Fibroblast of lung (primary cell): ENCODE results near the gene UBR7. TPM values are rescaled to one million over a fixed set of nuclear protein-coding genes. Genes with fewer than 3 reads are reported as not detected.

Source experiments
- DNase-seq, 2 donors: peaks; one replicate each; pipeline versions ENCODE4 v3.0.0 to v3.0.0-alpha.2; 2010; ENCODE audit warnings: low read depth in 2 of 2
- H2AFZ ChIP-seq: 2 replicates; pipeline ENCODE4 v1.5.1; 2012; ENCODE audit warnings: low read length, control low read depth, inconsistent platforms
- H3K27ac ChIP-seq: 2 replicates; pipeline ENCODE4 v1.5.1; 2011; ENCODE audit warnings: low read length, control low read depth; ENCODE audit not compliant: insufficient read depth
- H3K27me3 ChIP-seq: 2 replicates; pipeline ENCODE4 v1.5.1; 2011; ENCODE audit warnings: mild to moderate bottlenecking, low read length; ENCODE audit not compliant: control insufficient read depth, insufficient read depth
- H3K36me3 ChIP-seq: 2 replicates; pipeline ENCODE4 v1.5.1; 2011; ENCODE audit warnings: low read length; ENCODE audit not compliant: control insufficient read depth, insufficient read depth
- H3K4me1 ChIP-seq: 2 replicates; pipeline ENCODE4 v1.5.1; 2011; ENCODE audit warnings: low read length; ENCODE audit not compliant: control insufficient read depth, insufficient read depth; ENCODE audit errors: extremely low read depth
- H3K4me2 ChIP-seq: 2 replicates; pipeline ENCODE4 v1.5.1; 2011; ENCODE audit warnings: low read length, control low read depth; ENCODE audit not compliant: insufficient read depth; ENCODE audit errors: extremely low read depth
- H3K4me3 ChIP-seq, 4 experiments: fragments of 200-600 bp in 1 of 4; sonication (generic) in 1 of 4; replicated peaks in 1 of 4; 2 replicates each; pipeline ENCODE4 v1.5.1; 2011 to 2016; ENCODE audit warnings: low read length in 4 of 4, low read depth in 3 of 4, mild to moderate bottlenecking in 3 of 4, control low read depth in 2 of 4, inconsistent platforms in 1 of 4, mixed read lengths in 1 of 4; ENCODE audit not compliant: insufficient read depth in 1 of 4; ENCODE audit errors: control extremely low read depth in 1 of 4
- H3K79me2 ChIP-seq: 2 replicates; pipeline ENCODE4 v1.5.1; 2012; ENCODE audit warnings: mild to moderate bottlenecking, low read length, inconsistent platforms; ENCODE audit not compliant: control insufficient read depth, insufficient read depth
- H3K9ac ChIP-seq: 2 replicates; pipeline ENCODE4 v1.5.1; 2011; ENCODE audit warnings: mild to moderate bottlenecking, low read length, control low read depth; ENCODE audit not compliant: insufficient read depth
- H3K9me3 ChIP-seq: 2 replicates; pipeline ENCODE4 v1.5.1; 2012; ENCODE audit warnings: low read depth, low read length; ENCODE audit not compliant: control insufficient read depth, insufficient read depth
- H4K20me1 ChIP-seq: 2 replicates; pipeline ENCODE4 v1.5.1; 2011; ENCODE audit warnings: low read length; ENCODE audit not compliant: control insufficient read depth, insufficient read depth; ENCODE audit errors: extremely low read depth
- EZH2 ChIP-seq: IDR thresholded peaks from 2 replicates; pipeline ENCODE4 v1.5.1; 2012; ENCODE audit warnings: low read length, control low read depth, mild to moderate bottlenecking; ENCODE audit errors: missing control alignments
- polyA plus RNA-seq, 2 donors: library from polyadenylated mRNA; depleted of rRNA in 1 of 2; stranded (reverse) in 1 of 2; unstranded in 1 of 2; fragments of >200 nt; gene quantifications; 2 replicates each; pipeline ENCODE4 v1.2.1, GENCODE V29; 2011 to 2012; ENCODE audit warnings: missing spikeins in 1 of 2
- total RNA-seq: library from RNA; depleted of rRNA; stranded (reverse); fragments of >200 nt; gene quantifications from 2 replicates; pipeline ENCODE4 v1.2.1, GENCODE V29; 2014
- TF ChIP-seq, protein P1 (sequence below), 2 donors: IDR thresholded peaks in 1 of 2; conservative IDR thresholded peaks in 1 of 2; 1 replicate in 1 of 2; 2 replicates in 1 of 2; pipeline ENCODE4 v1.5.1; 2011 to 2012; ENCODE audit warnings: low read length in 2 of 2, control low read depth in 1 of 2, inconsistent platforms in 1 of 2, low read depth in 1 of 2, mild to moderate bottlenecking in 1 of 2

Gene UBR7
- total and polyA plus RNA-seq, 2 donors (not counting 1 experiment from before 2014, with no cell fraction given), result 25.4 to 34.0 TPM

GRCh38 chr14:93199031-93199430 is 8.0 kb upstream of the UBR7 start:
- Histone ChIP-seq H3K9ac (no peak overlapping the region), H2AFZ (no peak overlapping the region), H3K4me1 (no peaks in the 10 kb centered on the region), H3K9me3 (no peaks in the 10 kb centered on the region), H3K27ac (no peak overlapping the region), H3K36me3 (no peaks in the 10 kb centered on the region), H3K27me3 (no peaks in the 10 kb centered on the region), H3K4me3 (no peak overlapping the region), H3K4me2 (no peak overlapping the region), H3K79me2 (no peaks in the 10 kb centered on the region), H4K20me1 (no peaks in the 10 kb centered on the region)
- DNase-seq, result no peak
- TF ChIP-seq, protein P1, sequence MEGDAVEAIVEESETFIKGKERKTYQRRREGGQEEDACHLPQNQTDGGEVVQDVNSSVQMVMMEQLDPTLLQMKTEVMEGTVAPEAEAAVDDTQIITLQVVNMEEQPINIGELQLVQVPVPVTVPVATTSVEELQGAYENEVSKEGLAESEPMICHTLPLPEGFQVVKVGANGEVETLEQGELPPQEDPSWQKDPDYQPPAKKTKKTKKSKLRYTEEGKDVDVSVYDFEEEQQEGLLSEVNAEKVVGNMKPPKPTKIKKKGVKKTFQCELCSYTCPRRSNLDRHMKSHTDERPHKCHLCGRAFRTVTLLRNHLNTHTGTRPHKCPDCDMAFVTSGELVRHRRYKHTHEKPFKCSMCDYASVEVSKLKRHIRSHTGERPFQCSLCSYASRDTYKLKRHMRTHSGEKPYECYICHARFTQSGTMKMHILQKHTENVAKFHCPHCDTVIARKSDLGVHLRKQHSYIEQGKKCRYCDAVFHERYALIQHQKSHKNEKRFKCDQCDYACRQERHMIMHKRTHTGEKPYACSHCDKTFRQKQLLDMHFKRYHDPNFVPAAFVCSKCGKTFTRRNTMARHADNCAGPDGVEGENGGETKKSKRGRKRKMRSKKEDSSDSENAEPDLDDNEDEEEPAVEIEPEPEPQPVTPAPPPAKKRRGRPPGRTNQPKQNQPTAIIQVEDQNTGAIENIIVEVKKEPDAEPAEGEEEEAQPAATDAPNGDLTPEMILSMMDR (conservative IDR thresholded peaks at IDR 0.05 in 1 of 2, IDR thresholded peaks at IDR 0.05 in 1 of 2; ENCODE audit: low read depth in 1 of 2, low read length in 2 of 2), result no peak
- no peak for TF ChIP-seq EZH2

DNA sequence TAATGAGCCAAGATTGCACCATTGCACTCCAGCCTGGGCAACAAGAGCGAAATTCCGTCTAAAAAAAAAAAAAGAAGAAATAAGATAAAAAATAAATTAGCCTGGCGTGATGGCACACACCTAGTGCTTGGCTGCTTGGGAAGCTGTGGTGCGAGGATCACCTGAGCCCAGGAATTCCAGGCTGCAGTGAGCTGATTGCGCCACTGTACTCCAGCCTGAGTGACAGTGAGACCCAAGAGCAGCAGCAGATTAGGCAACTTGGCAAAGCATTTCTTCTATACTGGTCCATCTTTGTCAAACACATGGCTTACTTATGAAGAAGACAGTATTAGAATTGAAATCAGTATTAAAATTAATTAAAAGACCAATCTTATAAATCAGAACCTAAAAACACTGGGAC is 6.5 kb upstream of the UBR7 start:
- DNase-seq, result no peak
- no peaks in the 10 kb centered on the region for H3K9me3 ChIP-seq
- H3K79me2 ChIP-seq, result peaks cover 10% of the 10 kb centered on the region
- TF ChIP-seq, protein P1 (conservative IDR thresholded peaks at IDR 0.05 in 1 of 2, IDR thresholded peaks at IDR 0.05 in 1 of 2; ENCODE audit: low read depth in 1 of 2, low read length in 2 of 2), result no peak
- H4K20me1 ChIP-seq, result no peaks in the 10 kb centered on the region
- H3K27ac ChIP-seq, result no peak overlapping the region
- no peak overlapping the region for H3K4me3 ChIP-seq
- H3K36me3 ChIP-seq, result no peaks in the 10 kb centered on the region
- no peaks in the 10 kb centered on the region for H3K4me1 ChIP-seq
- no peak overlapping the region for H3K4me2 ChIP-seq
- no peak overlapping the region for H2AFZ ChIP-seq
- H3K27me3 ChIP-seq, result no peaks in the 10 kb centered on the region
- no peak overlapping the region for H3K9ac ChIP-seq

- no peak for TF ChIP-seq EZH2
- TF ChIP-seq, protein P1 (conservative IDR thresholded peaks at IDR 0.05 in 1 of 2, IDR thresholded peaks at IDR 0.05 in 1 of 2; ENCODE audit: low read depth in 1 of 2, low read length in 2 of 2), result no peak
- H4K20me1 ChIP-seq, result no peaks in the 10 kb centered on the region
- no peaks in the 10 kb centered on the region for H3K9me3 ChIP-seq
- H3K4me1 ChIP-seq, result no peaks in the 10 kb centered on the region
- no peak overlapping the region for H2AFZ ChIP-seq
- H3K4me2 ChIP-seq, result no peak overlapping the region
- DNase-seq, result no peak
- no peaks in the 10 kb centered on the region for H3K27me3 ChIP-seq
- no peak overlapping the region for H3K9ac ChIP-seq
- no peak overlapping the region for H3K27ac ChIP-seq
- H3K36me3 ChIP-seq, result no peaks in the 10 kb centered on the region
- H3K79me2 ChIP-seq, result peaks cover 15% of the 10 kb centered on the region
- no peak overlapping the region for H3K4me3 ChIP-seq
These were observed 5.8 kb upstream of the UBR7 start for GRCh38 chr14:93201155-93201704.
